ENCODE data around the gene TRAF6.

- no peak for TF ChIP-seq POLR2A (IDR thresholded peaks at IDR 0.05; ENCODE audit: low read length)
- no peak for TF ChIP-seq EP300 (IDR thresholded peaks at IDR 0.05)
- TF ChIP-seq HOXA7 (CRISPR knock-in tag; IDR thresholded peaks at IDR 0.05): no peak
- no peak for TF ChIP-seq ZSCAN20 (CRISPR knock-in tag; IDR thresholded peaks at IDR 0.05)
- TF ChIP-seq CTCF (IDR thresholded peaks at IDR 0.05): no peak
- no peak for TF ChIP-seq USF2 (IDR thresholded peaks at IDR 0.05)
- no peak for TF ChIP-seq BHLHE40 (IDR thresholded peaks at IDR 0.05; ENCODE audit: low read depth, low read length)
- TF ChIP-seq MAFK (IDR thresholded peaks at IDR 0.05; ENCODE audit: partially characterized antibody): no peak
- no peak for TF ChIP-seq GATA3 (IDR thresholded peaks at IDR 0.05; ENCODE audit: borderline replicate concordance)
- TF ChIP-seq KDM1A (IDR thresholded peaks at IDR 0.05; ENCODE audit: low read depth): no peak
- TF ChIP-seq JUNB (IDR thresholded peaks at IDR 0.05): no peak
- TF ChIP-seq POLR2AphosphoS2 (conservative IDR thresholded peaks at IDR 0.05; ENCODE audit: low read length): no peak
- no peak for TF ChIP-seq ZNF302 (CRISPR knock-in tag; IDR thresholded peaks at IDR 0.05)
- no peak for TF ChIP-seq TP53 (CRISPR knock-in tag; IDR thresholded peaks at IDR 0.05)
Observed at GRCh38 chr11:36510594-36510942, 496 bp upstream of the TRAF6 start.
